ENCODE measurements around the gene UBAC1.
A peak's percentile ranks its signal among the peaks of the same experiment; 100 is the strongest.

Gene UBAC1

GRCh38 chr9:135937521-135938489, 23.4 kb downstream of the UBAC1 start:
- DNase-seq = no peak

DNA sequence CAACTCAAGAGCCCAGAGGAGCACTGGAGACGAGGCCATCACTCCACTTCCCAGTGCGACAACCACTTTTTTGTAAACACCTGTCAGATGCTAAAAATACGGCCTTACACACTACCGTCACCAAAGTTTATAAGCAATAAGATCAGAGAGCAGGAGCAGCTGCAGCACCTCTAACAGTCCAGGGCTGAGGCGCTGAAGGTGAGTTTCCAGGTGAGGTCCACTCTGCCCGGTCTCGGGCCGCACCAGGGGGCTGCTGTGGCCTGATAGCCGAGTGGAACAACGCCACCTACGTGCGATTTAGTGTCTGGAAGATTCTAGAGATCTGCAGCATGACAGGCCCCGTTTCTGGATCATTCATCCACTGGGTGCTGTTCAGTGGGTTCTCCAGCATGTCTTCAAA, 28.1 kb downstream of the UBAC1 start:
- DNase-seq = no peak

GRCh38 chr9:135932656-135933055, 28.5 kb downstream of the UBAC1 start:
- DNase-seq = no peak

GRCh38 chr9:135931349-135931820, 29.8 kb downstream of the UBAC1 start:
- no peak for DNase-seq

DNA sequence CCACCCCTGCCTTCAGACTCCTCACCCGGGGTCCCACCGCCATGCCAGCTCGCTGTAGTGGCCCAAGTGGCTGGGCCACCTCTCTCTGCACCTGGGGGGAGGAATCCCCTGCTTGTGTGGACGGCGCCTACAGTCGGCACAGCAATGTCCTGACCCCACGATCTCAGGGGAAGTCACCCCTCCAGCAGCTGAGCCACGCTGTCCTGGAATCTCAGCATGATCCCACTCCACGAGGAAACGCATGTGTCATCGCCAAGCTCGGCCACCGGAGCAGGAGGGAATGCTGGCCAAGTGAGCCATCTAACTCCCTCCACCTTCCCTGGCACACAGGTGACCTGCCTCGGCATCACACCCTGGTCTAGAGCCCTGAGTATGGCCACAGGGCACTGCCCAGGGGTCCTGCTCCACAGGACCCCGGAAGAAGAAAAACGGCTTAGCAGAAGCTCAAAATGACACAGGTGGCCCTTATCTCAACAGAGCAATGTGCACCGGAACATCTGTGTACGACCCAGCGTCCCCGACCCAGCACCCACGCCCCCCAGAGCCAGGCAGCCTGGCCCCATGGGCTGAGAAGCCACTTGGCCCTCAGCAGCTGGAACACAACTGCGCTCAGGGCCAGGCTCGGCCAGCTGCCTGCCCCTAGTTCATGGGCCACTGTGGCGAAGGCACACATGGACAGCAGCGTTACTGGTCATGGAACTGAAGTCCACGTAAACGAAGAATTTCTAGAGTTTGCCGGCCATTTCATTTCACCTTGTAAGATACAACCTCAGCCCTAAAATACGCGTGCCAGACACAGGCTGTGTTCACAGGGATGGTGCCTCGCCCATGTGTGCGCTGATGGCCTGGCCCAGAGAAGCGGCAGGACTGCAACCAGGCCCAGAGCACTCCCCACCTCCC, 30.5 kb downstream of the UBAC1 start:
- no peak for DNase-seq

GRCh38 chr9:135929656-135930445, 31.3 kb downstream of the UBAC1 start:
- no peak for DNase-seq

DNA sequence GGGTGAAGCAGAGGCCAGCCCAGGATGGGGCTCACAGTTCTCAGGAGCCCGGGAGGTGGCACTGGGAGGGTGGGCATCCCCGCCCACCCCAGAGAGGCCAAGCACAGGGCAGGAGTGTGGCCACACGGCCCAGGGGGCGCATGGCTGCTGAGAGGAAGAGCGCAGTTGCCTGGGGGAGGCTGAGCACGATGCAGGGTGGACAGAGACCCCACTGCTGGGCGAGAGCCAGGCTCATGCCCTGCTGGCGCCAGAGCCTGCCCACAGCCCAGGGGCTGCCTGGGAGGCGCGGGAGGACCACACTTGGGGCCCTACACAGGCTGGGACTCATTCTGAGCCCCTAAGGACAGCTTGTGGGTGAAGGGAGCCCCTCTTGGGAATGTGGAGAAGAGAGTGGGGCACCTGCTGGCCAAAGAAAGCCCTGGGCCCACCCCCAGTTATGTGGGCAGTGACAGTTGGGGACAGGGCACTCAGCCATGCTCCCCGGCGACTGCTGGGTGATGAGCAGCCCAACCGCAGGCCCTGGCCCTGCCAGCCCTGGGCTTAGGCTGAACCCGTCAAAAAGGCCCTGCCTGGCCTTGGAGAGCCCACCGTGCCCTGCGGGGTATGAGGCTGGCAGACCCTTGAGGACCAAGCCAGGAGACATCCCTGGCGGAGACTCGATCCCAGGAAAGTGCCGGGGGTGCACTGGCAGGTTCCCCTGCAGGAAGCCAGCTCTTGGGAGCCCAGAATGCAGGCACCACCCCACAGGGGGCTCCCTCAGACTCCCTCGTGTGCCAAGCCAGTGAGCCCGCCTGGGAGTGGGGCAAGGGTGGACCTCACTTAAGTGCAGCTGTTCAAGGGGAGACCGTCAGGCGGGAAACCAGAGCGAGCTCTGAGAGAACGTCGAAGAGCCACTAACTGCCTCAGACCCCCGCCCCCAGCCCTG, 32.2 kb downstream of the UBAC1 start:
- DNase-seq = no peak

- DNase-seq = no peak
Measured at GRCh38 chr9:135928074-135928730, 33.0 kb downstream of the UBAC1 start.

GRCh38 chr9:135927195-135928013, 33.8 kb downstream of the UBAC1 start:
- DNase-seq = no peak

DNA sequence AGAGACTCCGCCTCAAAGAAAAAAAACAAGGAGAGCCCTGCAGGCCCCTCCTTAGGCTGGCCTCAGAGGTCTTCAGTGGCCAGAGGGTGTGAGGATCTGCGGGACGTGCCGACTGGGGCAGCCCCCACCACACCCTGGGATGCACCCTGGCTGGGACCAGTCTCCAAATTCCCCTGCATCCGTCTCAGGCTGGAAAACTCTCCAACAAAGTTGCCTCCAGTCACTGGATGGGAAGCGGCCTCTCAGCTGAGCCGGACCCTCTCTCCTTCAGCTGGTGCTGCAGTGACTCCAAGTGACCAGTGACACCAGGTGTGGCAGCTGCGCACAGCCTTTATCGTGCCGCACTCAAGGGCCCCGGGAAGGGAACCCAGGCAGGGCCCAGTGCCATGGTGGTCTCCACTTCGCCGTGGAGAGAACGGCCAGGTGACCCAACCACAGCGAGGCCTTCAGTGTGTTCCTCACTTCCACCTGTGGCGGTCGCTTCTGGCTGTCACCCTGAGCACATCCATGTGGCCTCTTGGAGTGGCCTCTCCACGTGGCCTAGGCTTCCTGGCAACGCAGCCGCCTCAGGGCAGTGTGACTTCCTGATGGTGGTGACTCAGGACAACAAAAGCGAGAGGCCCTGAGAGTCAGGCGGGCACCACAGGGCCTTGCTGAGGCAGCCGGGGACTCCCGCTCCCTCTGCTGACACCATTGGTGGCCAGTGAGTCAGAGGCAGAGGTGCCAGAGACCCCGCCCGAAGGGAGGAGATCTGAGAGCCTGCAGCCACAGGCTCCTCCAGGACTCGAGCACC, 34.6 kb downstream of the UBAC1 start:
- DNase-seq = peak; percentile 93

DNA sequence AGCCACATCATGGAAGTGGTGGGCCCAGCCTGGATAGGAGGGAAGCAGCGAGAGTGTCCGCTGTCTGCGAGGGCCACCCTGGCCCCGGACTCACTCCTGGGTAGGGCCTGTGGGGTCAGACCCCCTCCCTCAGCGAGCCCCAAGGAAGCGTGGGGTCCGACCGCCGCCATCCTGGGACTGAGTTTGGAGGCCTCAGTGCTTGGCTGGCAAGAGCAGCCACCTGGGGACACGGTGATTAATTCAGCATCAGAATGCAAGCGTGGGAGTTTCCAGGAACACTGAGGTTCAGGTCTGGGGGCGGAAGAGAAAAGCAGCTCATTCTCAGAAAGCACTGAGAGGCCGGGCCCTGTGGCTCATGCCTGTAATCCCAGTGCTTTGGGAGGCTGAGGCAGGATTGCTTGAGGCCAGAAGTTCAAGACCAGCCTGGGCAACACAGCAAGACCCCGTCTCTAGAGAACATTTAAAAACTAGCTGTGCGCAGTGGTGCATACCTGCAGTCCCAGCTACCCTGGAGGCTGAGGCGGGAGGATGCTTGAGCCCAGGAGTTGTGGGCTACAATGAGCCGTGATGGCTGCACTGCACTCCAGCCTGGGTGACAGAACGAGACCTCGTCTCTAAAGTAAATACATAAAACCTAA, 35.6 kb downstream of the UBAC1 start:
- DNase-seq = no peak

DNA sequence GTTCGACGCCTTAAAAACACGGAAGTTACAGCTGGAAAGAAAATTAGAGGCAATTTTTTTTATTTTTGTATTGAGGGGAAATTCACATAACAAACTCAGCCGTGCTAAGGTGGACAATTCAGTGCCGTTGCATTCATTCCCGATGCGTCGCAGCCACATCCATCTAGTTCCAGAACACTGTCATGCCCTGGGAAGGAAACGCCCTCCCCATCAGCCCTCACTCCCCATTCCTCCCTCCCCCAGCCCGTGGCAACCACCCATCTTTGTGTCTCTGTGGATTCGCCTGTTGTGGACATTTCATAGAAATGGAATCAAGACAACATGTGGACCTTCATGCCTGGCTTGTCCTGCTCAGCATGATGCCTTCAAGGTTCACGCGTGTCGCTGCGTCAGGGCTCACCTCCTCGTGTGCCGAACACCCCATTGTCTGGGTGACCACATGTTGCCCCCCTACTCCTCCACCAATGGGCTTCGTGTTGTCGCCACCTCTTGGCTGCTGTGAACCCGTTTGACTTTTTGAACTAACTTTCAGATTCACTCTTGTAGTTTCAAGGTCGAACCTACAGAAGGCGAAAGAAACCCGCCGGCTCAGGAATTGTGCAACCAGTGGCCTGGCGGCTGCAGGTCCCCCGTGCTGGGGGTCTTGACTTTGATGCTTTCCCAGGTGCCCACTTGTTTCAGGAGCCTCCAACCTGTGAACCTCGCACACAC, 36.4 kb downstream of the UBAC1 start:
- no peak for DNase-seq

DNA sequence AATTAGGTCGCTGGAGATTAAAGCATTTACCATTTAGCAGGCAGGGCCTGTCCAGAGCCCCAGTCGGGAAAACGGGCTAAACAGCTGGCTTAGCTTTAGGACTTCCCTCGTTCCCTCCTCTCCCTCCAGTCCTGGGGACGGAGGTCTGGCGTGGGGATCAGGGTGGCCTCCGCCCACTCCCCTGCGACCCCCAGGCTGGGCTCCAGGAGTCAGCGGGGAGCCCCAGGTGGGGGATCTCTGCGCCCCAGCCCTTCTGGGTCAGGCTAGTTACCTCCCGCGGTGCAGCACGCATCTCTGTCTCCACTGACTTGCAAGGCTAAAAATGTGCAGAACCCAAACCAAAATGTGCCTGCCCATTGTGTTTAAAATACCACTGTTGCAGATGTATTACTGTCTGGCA, 37.7 kb downstream of the UBAC1 start:
- DNase-seq = no peak

GRCh38 chr9:135921749-135922310, 39.3 kb downstream of the UBAC1 start:
- no peak for DNase-seq

DNA sequence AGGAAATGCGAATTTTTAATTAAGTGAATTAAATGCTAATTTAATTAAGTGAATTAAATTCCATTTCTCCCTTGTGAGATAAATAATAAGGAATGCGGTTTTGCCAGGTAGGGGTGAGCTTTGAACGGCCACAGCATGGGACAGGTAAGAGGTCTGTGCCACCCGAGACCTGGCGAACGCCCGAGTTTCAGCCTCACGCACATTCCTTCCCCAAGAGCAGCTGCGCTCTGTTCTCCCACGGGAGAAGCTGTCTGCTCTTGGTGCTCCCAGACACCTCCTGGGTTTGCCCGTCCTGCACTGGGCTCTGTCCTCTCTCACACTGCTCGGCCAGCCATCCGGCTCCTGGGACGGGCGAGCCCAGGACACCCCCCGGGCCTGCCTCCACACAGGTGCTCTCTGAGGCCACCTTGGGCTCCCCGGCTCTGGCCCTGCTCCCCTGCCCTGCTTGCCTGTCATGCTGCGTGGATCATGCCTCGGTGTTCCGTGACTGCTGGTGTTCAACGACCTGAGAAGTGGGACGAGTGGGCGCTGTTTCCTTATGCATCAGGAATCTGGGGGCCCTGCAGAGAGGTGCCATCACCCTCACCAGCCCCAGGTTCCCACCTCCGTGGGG, 40.1 kb downstream of the UBAC1 start:
- DNase-seq = no peak

DNA sequence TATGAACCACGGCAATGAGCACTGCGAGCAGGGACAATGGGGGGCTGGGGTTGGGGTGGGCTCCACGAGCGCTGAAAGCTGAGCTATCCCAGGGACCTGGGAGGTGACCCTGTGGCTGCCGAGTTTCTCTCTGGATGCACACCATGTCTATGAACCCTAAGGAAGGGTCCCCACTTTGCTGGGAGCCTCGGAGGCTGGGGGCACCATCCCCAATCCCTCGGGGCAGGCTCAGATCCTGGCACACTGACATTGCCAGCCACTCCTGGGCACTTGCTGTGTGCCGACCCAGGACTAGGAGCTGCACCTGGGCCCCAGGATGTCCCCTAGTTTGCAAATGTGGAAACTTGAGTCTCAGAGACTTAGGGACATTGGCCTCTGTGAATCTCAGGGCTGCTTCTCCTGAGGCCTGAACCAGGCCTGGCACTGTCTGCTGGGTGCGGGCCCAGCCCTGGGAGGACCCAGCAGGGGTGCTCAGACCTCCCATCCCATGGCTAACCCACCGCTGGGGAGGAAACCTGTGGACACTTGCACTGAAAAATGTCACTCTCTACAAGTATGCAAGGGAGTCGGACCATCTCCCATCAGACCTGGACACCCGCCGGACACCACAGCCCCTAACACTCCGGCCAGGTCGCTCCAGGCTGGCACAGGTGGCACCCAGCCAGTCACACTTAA, 40.8 kb downstream of the UBAC1 start:
- DNase-seq = no peak

All from 8988T (cell line).